OCI-LY3 (cell line): ENCODE measurements around the gene PSENEN.

Experiments
- H2AFZ ChIP-seq: fragments of 200-600, 300-600 bp; shearing (Covaris generic); 2 replicates; pipeline ENCODE4 v1.6.0; 2014; ENCODE audit warnings: antibody characterized with exemption, low read depth, low read length
- H3K27ac ChIP-seq: fragments of 200-600, 300-600 bp; sonication (generic); 2 replicates; pipeline ENCODE4 v1.5.1; 2014; ENCODE audit warnings: mild to moderate bottlenecking, low read length, moderate library complexity, mixed read lengths
- H3K27me3 ChIP-seq: fragments of 200-600, 300-600 bp; sonication (generic); 2 replicates; pipeline ENCODE4 v1.6.1; 2014; ENCODE audit warnings: low read depth, low read length, mixed read lengths
- H3K36me3 ChIP-seq: fragments of 200-600, 300-600 bp; sonication (generic); replicated peaks from 2 replicates; pipeline ENCODE3; 2014; ENCODE audit warnings: low read depth, low read length, mixed read lengths
- H3K4me1 ChIP-seq: fragments of 300-600, 200-600 bp; sonication (generic); 2 replicates; pipeline ENCODE4 v1.6.1; 2014; ENCODE audit warnings: low read length, mixed read lengths
- H3K4me2 ChIP-seq: fragments of 200-600, 300-600 bp; sonication (generic); 2 replicates; pipeline ENCODE4 v1.6.1; 2014; ENCODE audit warnings: low read length, mixed read lengths
- H3K4me3 ChIP-seq: fragments of 300-600, 200-600 bp; sonication (generic); 2 replicates; pipeline ENCODE4 v1.5.1; 2014; ENCODE audit warnings: antibody characterized with exemption, mild to moderate bottlenecking, low read length, moderate library complexity
- H3K79me2 ChIP-seq: fragments of 300-600, 200-600 bp; shearing (Covaris generic); 2 replicates; pipeline ENCODE4 v1.6.1; 2014; ENCODE audit warnings: mild to moderate bottlenecking, low read length, mixed read lengths
- H3K9ac ChIP-seq: fragments of 300-600, 200-600 bp; shearing (Covaris generic); 2 replicates; pipeline ENCODE4 v1.6.0; 2014; ENCODE audit warnings: mild to moderate bottlenecking, low read length, moderate library complexity
- H3K9me3 ChIP-seq: fragments of 200-600, 300-600 bp; shearing (Covaris generic); 2 replicates; pipeline ENCODE4 v1.6.1; 2014; ENCODE audit warnings: low read length, mixed read lengths; ENCODE audit not compliant: insufficient read depth
- H4K20me1 ChIP-seq: fragments of 200-600, 300-600 bp; sonication (generic); 2 replicates; pipeline ENCODE4 v1.6.1; 2016; ENCODE audit warnings: low read length, mixed read lengths; ENCODE audit not compliant: insufficient read depth
- CTCF ChIP-seq: fragments of 200-600, 300-600 bp; sonication (generic); IDR thresholded peaks from 2 replicates; pipeline ENCODE4 v1.5.1; 2014; ENCODE audit warnings: antibody characterized with exemption, low read length, low read depth
- EZH2phosphoT487 ChIP-seq: fragments of 200-600 bp; shearing (Covaris generic); IDR thresholded peaks from 2 replicates; pipeline ENCODE4 v1.6.1; 2018; ENCODE audit warnings: antibody characterized with exemption, mixed run types, low read depth

The PSENEN gene

DNA sequence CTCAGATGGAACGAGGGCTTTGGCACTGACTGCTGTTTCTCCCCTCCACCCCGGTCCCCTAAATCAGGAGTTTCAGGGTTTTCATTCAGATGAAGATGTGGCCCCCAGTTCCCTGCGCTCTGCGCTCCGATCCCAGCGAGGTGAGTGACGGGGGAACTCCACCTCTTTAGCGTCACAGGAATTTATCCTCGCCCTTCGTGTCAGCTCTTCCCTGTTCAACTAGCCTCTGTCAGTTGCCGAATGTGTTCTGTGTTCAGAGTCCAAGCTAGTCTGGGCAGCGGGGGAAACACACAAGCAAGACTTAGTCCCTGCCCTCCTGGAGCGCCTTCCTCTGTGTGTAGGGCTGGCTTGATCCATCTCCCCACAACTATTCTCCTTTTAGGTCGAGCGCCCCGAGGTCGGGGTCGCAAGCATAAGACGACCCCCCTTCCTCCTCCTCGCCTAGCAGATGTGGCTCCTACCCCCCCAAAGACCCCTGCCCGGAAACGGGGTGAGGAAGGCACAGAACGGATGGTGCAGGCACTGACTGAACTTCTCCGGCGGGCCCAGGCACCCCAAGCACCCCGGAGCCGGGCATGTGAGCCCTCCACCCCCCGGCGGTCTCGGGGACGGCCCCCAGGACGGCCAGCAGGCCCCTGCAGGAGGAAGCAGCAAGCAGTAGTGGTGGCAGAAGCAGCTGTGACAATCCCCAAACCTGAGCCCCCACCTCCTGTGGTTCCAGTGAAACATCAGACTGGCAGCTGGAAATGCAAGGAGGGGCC lies 25.9 kb upstream of the PSENEN start:
- Histone ChIP-seq H3K27me3 (no peaks in the 10 kb centered on the region), H4K20me1 (peaks cover 18% of the 10 kb centered on the region), H2AFZ (no peak overlapping the region), H3K9me3 (no peaks in the 10 kb centered on the region), H3K27ac (no peak overlapping the region), H3K36me3 (peaks cover 35% of the 10 kb centered on the region), H3K79me2 (peaks cover 38% of the 10 kb centered on the region), H3K9ac (peak overlapping the region; percentile 86; the same call in 1 of the 2 replicates), H3K4me3 (peak overlapping the region; percentile 99), H3K4me1 (peaks cover 28% of the 10 kb centered on the region), H3K4me2 (peak overlapping the region; percentile 96)
- no peak for TF ChIP-seq EZH2phosphoT487

GRCh38 chr19:35720163-35720524 lies 25.3 kb upstream of the PSENEN start:
- H3K4me3 ChIP-seq = no peak overlapping the region
- H3K4me2 ChIP-seq = no peak overlapping the region
- no peak overlapping the region for H2AFZ ChIP-seq
- H4K20me1 ChIP-seq = peaks cover 18% of the 10 kb centered on the region
- H3K4me1 ChIP-seq = peaks cover 22% of the 10 kb centered on the region
- peaks cover 41% of the 10 kb centered on the region for H3K36me3 ChIP-seq
- TF ChIP-seq EZH2phosphoT487 (no peak), CTCF (no peak)
- H3K27ac ChIP-seq = no peak overlapping the region
- peaks cover 35% of the 10 kb centered on the region for H3K79me2 ChIP-seq
- no peak overlapping the region for H3K9ac ChIP-seq
- no peaks in the 10 kb centered on the region for H3K9me3 ChIP-seq
- H3K27me3 ChIP-seq = no peaks in the 10 kb centered on the region

DNA sequence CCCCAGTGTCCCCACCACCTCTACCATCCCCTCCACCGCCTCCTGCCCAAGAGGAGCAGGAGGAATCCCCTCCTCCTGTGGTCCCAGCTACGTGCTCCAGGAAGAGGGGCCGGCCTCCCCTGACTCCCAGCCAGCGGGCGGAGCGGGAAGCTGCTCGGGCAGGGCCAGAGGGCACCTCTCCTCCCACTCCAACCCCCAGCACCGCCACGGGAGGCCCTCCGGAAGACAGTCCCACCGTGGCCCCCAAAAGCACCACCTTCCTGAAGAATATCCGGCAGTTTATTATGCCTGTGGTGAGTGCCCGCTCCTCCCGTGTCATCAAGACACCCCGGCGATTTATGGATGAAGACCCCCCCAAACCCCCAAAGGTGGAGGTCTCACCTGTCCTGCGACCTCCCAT lies 24.8 kb upstream of the PSENEN start:
- no peak overlapping the region for H3K27ac ChIP-seq
- no peak overlapping the region for H3K4me3 ChIP-seq
- no peak overlapping the region for H2AFZ ChIP-seq
- H3K4me2 ChIP-seq = no peak overlapping the region
- peaks cover 18% of the 10 kb centered on the region for H4K20me1 ChIP-seq
- no peaks in the 10 kb centered on the region for H3K9me3 ChIP-seq
- H3K4me1 ChIP-seq = peaks cover 17% of the 10 kb centered on the region
- H3K36me3 ChIP-seq = peaks cover 46% of the 10 kb centered on the region
- TF ChIP-seq EZH2phosphoT487 (no peak), CTCF (no peak)
- no peak overlapping the region for H3K9ac ChIP-seq
- peaks cover 35% of the 10 kb centered on the region for H3K79me2 ChIP-seq
- no peaks in the 10 kb centered on the region for H3K27me3 ChIP-seq

- no peak overlapping the region for H3K9ac ChIP-seq
- H3K4me2 ChIP-seq = no peak overlapping the region
- no peak overlapping the region for H3K27ac ChIP-seq
Observed at GRCh38 chr19:35721374-35721773, 24.1 kb upstream of the PSENEN start.

More at GRCh38 chr19:35721374-35721773, 24.1 kb upstream of the PSENEN start:
- TF ChIP-seq CTCF = no peak
- TF ChIP-seq EZH2phosphoT487 = no peak
- H2AFZ ChIP-seq = no peak overlapping the region
- H3K4me3 ChIP-seq = no peak overlapping the region
- H3K27me3 ChIP-seq = no peaks in the 10 kb centered on the region
- H4K20me1 ChIP-seq = peaks cover 18% of the 10 kb centered on the region
- peaks cover 35% of the 10 kb centered on the region for H3K79me2 ChIP-seq
- peaks cover 10% of the 10 kb centered on the region for H3K4me1 ChIP-seq
- H3K9me3 ChIP-seq = no peaks in the 10 kb centered on the region
- H3K36me3 ChIP-seq = peaks cover 53% of the 10 kb centered on the region
